Measurements from ENCODE around the gene DISC1. TPM values are rescaled to one million over a fixed set of nuclear protein-coding genes. Genes with fewer than 3 reads are reported as not detected.

The DISC1 gene
- total and polyA plus RNA-seq, 2 donors (not counting 3 experiments of a cell fraction or from before 2014, with no cell fraction given): 3.3 to 14.7 TPM

- Histone ChIP-seq H3K4me1 (ENCODE audit: control insufficient read depth, extremely low read depth, insufficient read depth, low read length) (no peaks in the 10 kb centered on the region), H3K79me2 (ENCODE audit: control insufficient read depth, insufficient read depth, low read length) (no peaks in the 10 kb centered on the region), H3K9ac (replicated peaks; ENCODE audit: extremely low read depth, insufficient read depth, low read length) (no peak overlapping the region), H3K27me3 (ENCODE audit: control insufficient read depth in 2 of 2, insufficient read depth in 2 of 2, low read length in 2 of 2) (no peaks in the 10 kb centered on the region), H3K9me3 (replicated peaks; ENCODE audit: control insufficient read depth, insufficient read depth, low read length) (no peaks in the 10 kb centered on the region), H4K20me1 (replicated peaks; ENCODE audit: control insufficient read depth, extremely low read depth, insufficient read depth, low read length) (no peaks in the 10 kb centered on the region), H3K9me1 (replicated peaks; ENCODE audit: control insufficient read depth, extremely low read depth, insufficient read depth, low read length) (no peaks in the 10 kb centered on the region), H3K36me3 (ENCODE audit: control insufficient read depth in 2 of 2, extremely low read depth in 1 of 2, insufficient read depth in 2 of 2, low read length in 2 of 2) (no peaks in the 10 kb centered on the region), H3K4me2 (ENCODE audit: insufficient read depth, low read length) (no peak overlapping the region), H3K27ac (ENCODE audit: insufficient read depth, low read depth, low read length) (no peak overlapping the region), H3K4me3 (replicated peaks in 1 of 3; ENCODE audit: insufficient read depth in 1 of 3, low read depth in 1 of 3, low read length in 3 of 3) (no peak overlapping the region), H2AFZ (ENCODE audit: low read depth, low read length) (no peak overlapping the region)
- intact Hi-C loops (cut with micrococcal nuclease) (no loop called here), dilution Hi-C loops (cut with MboI; ENCODE audit: extremely low pct_ligation_motif_present, low sequenced_read_pairs) (no loop called here)
- no TSS peak for BruUV-seq (replicated peaks)
- ChIA-PET CTCF (no interaction called here), POLR2A (no interaction called here)
- TF ChIP-seq MAX (IDR thresholded peaks at IDR 0.05; ENCODE audit: insufficient read depth, insufficient read length) (no peak), POLR2AphosphoS5 (IDR thresholded peaks at IDR 0.05; ENCODE audit: insufficient read depth, low read depth, low read length) (no peak), MYC (IDR thresholded peaks at IDR 0.05; ENCODE audit: low read depth, low read length) (no peak), GATA2 (IDR thresholded peaks at IDR 0.05; ENCODE audit: insufficient read depth, insufficient read length, low read depth, low read length) (no peak)
- DNase-seq (ENCODE audit: low read depth, low spot score) (no peak), FAIRE-seq (no peak)
Measured at GRCh38 chr1:232059726-232060374, 433.3 kb downstream of the DISC1 start.

- intact Hi-C loops (cut with micrococcal nuclease) (no loop called here), dilution Hi-C loops (cut with MboI; ENCODE audit: extremely low pct_ligation_motif_present, low sequenced_read_pairs) (no loop called here)
- ChIA-PET POLR2A (no interaction called here), CTCF (interaction anchor here (1.4 kb wide), 1 partner anchor 8 kb away, joined by 6 read pairs; no protein-coding TSS in a partner anchor)
- Histone ChIP-seq H3K4me1 (ENCODE audit: control insufficient read depth, extremely low read depth, insufficient read depth, low read length) (no peaks in the 10 kb centered on the region), H3K27ac (ENCODE audit: insufficient read depth, low read depth, low read length) (no peak overlapping the region), H3K27me3 (ENCODE audit: control insufficient read depth in 2 of 2, insufficient read depth in 2 of 2, low read length in 2 of 2) (no peaks in the 10 kb centered on the region), H3K79me2 (ENCODE audit: control insufficient read depth, insufficient read depth, low read length) (no peaks in the 10 kb centered on the region), H3K9me1 (replicated peaks; ENCODE audit: control insufficient read depth, extremely low read depth, insufficient read depth, low read length) (no peaks in the 10 kb centered on the region), H3K9me3 (replicated peaks; ENCODE audit: control insufficient read depth, insufficient read depth, low read length) (no peaks in the 10 kb centered on the region), H3K4me2 (ENCODE audit: insufficient read depth, low read length) (no peak overlapping the region), H4K20me1 (replicated peaks; ENCODE audit: control insufficient read depth, extremely low read depth, insufficient read depth, low read length) (no peaks in the 10 kb centered on the region), H3K9ac (replicated peaks; ENCODE audit: extremely low read depth, insufficient read depth, low read length) (no peak overlapping the region), H3K36me3 (ENCODE audit: control insufficient read depth in 2 of 2, extremely low read depth in 1 of 2, insufficient read depth in 2 of 2, low read length in 2 of 2) (no peaks in the 10 kb centered on the region), H2AFZ (ENCODE audit: low read depth, low read length) (no peak overlapping the region), H3K4me3 (replicated peaks in 1 of 3; ENCODE audit: insufficient read depth in 1 of 3, low read depth in 1 of 3, low read length in 3 of 3) (no peak overlapping the region)
- BruUV-seq (replicated peaks): no TSS peak
- DNase-seq (ENCODE audit: low read depth, low spot score): no peak
- FAIRE-seq: no peak
- TF ChIP-seq MAX (IDR thresholded peaks at IDR 0.05; ENCODE audit: insufficient read depth, insufficient read length): no peak
- TF ChIP-seq CTCF (IDR thresholded peaks at IDR 0.05; ENCODE audit: extremely low read depth in 1 of 2, insufficient read depth in 1 of 2, low read depth in 1 of 2, low read length in 2 of 2): no peak
- TF ChIP-seq JUN (IDR thresholded peaks at IDR 0.05; ENCODE audit: borderline replicate concordance, insufficient read depth, insufficient read length, low read depth): no peak
- no peak for TF ChIP-seq EZH2 (IDR thresholded peaks at IDR 0.05; ENCODE audit: borderline replicate concordance, low read depth, low read length, severe bottlenecking)
- no peak for TF ChIP-seq FOS (IDR thresholded peaks at IDR 0.05; ENCODE audit: borderline replicate concordance, insufficient read depth, low read length)
- TF ChIP-seq GATA2 (IDR thresholded peaks at IDR 0.05; ENCODE audit: insufficient read depth, insufficient read length, low read depth, low read length): no peak
- TF ChIP-seq POLR2A (IDR thresholded peaks at IDR 0.05; ENCODE audit: low read depth, low read length): no peak
- TF ChIP-seq POLR2AphosphoS5 (IDR thresholded peaks at IDR 0.05; ENCODE audit: insufficient read depth, low read depth, low read length): no peak
- no peak for TF ChIP-seq MYC (IDR thresholded peaks at IDR 0.05; ENCODE audit: low read depth, low read length)
Measured at GRCh38 chr1:232062967-232063366, 436.4 kb downstream of the DISC1 start.
